Heart left ventricle (tissue), 13 donors: ENCODE measurements around the gene KRT17.

Experiments used
- CTCF ChIP-seq, 12 donors: fragments of 200-600 bp; sonication (generic) in 4 of 12; IDR thresholded peaks; one replicate each; pipeline versions ENCODE4 v1.5.0 to v1.8.0; 2018 to 2022; ENCODE audit warnings: antibody characterized with exemption in 12 of 12, mild to moderate bottlenecking in 5 of 12
- POLR2A ChIP-seq, 2 donors: fragments of 450-650 bp; IDR thresholded peaks; one replicate each; pipeline ENCODE4 v1.6.1; 2017; ENCODE audit warnings: antibody characterized with exemption in 2 of 2, mild to moderate bottlenecking in 2 of 2, moderate library complexity in 2 of 2
- donor health status: ischemic (EF 13 %, LVEDD 7.1; RV severe dilation, severe dysfunction).
- donor health status: DM: no; HTN: yes; CAD: no.
- donor health status: DM: no; HTN: no; CAD: no.
- donor health status: ischemic (EF 25% LVEDD 6.9; RV normal size, moderate dysfunction).
- donor health status: ischemic (EF 25% LVEDD 5.7; RV mildly dilated, moderate dysfunction).
- donor health status: ischemic (EF 35%, LVEDD 5.7; RV mildly dilated, moderate dysfunction).
- donor health status: nonischemic (EF 11% LVEDD 7.7; RV severe dilation, severe dysfunction).
- donor health status: DM: yes; HTN: yes; CAD: no.
- donor health status: PGD.
- donor health status: ischemic (EF 29% LVEDD 5.4; RV normal size, mild dysfunction).
- donor health status: nonischemic (EF 23%, LVEDD 6.1; RV moderate dilation, normal function).

DNA sequence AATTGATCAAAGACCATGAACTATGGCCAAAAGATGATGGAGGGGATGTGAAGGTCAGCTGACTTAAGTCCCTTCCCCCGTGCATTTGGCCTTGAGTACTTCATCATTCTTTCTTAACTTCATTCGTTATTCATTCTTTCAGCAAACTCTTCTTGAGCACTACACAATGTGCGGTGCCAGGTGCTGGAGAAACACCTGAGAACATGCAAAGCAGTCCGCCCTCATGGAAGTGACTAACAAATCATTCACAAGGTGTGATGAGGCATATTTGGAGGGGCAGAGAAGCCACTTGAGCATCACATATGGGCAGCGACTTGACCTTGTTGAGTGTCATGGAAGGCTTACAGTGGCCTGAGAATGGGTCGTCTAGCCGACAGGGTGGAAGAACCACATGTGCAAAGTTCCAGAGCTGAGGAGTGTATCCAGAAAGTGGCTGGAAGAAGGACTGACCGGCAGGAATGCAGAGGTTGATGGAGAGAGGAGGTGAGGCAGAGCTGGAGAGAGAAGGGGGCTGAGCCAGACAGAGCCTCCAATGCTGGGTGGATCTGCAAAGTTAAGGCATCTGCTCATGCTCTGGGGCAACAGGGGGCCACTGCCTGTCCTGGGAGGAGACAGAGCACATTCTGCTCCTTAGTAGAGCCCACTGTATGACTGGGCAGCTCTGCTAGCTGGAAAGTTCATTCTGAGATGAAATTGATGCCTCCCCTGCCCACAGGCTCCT is 39.2 kb upstream of the KRT17 start:
- no peak for TF ChIP-seq POLR2A (IDR thresholded peaks at IDR 0.05)
- TF ChIP-seq CTCF (IDR thresholded peaks at IDR 0.05): no peak
